Measurements from ENCODE around the gene C11orf54. TPM values are rescaled to one million over a fixed set of nuclear protein-coding genes. Genes with fewer than 3 reads are reported as not detected.
"Not testable (repeated sequence)": the region's sequence is repeated elsewhere in the genome, so short reads cannot be mapped to it uniquely, and the experiment has no call there.

C11orf54 gene
- total RNA-seq, 1 donor from 2014 or later, result 47.5 TPM

DNA sequence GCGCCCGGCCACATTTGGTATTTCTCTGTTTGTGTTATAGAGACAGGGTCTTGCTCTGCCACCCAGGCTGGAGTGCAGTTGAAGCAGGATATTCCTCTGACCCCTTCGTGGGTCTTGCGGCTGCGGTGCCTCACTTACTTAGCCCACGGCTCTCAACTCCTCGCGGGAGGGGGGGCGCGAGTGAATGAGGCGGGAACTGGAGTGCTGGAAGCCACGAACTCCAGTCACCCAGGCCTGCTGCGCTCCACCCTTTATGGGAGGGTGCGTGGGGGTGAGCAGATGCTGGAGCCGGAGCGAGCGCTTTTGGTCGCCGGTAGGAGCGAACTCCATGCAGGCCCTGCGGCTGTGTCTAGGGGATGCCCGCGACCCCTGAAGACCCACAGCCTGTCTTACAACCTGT, 1.8 kb downstream of the C11orf54 start:
- Histone ChIP-seq H3K9ac (ENCODE audit: low read depth in 1 of 3, low read length in 3 of 3) (no peak overlapping the region), H3K27me3 (ENCODE audit: control insufficient read depth in 3 of 3, insufficient read depth in 3 of 3, low read length in 3 of 3) (no peaks in the 10 kb centered on the region), H3K4me3 (ENCODE audit: low read length in 3 of 3) (no peak overlapping the region), H3K9me3 (ENCODE audit: control insufficient read depth in 3 of 3, low read length in 3 of 3) (no peaks in the 10 kb centered on the region), H3K36me3 (ENCODE audit: control insufficient read depth in 3 of 3, insufficient read depth in 3 of 3, low read length in 3 of 3) (peaks cover 6 to 14% (median 13%) of the 10 kb centered on the region in 3 donors), H3K27ac (ENCODE audit: low read depth, low read length) (no peak overlapping the region), H3K4me1 (ENCODE audit: control insufficient read depth in 3 of 3, insufficient read depth in 3 of 3, low read length in 3 of 3) (peaks cover 28 to 36% (median 31%) of the 10 kb centered on the region in 3 donors)

DNA sequence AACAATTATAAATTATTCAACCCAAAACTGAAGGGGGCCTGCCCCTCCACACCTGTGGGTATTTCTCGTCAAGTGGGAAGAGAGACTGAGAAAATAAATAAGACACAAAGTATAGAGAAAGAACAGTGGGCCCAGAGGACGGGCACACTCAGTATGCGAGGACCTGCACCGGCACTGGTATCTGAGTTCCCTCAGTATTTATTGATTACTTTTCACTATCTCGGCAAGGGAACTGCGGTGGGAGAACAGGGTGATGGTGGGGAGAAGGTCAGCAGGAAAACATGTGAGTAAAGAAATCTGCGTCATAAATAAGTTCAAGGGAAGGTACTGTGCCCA, 3.2 kb downstream of the C11orf54 start:
- Histone ChIP-seq H3K4me1 (ENCODE audit: control insufficient read depth in 3 of 3, insufficient read depth in 3 of 3, low read length in 3 of 3) (peaks cover 20 to 25% (median 20%) of the 10 kb centered on the region in 3 donors), H3K9ac (ENCODE audit: low read depth in 1 of 3, low read length in 3 of 3) (no peak overlapping the region), H3K4me3 (ENCODE audit: low read length in 3 of 3) (no peak overlapping the region), H3K9me3 (ENCODE audit: control insufficient read depth in 3 of 3, low read length in 3 of 3) (no peaks in the 10 kb centered on the region), H3K27me3 (ENCODE audit: control insufficient read depth in 3 of 3, insufficient read depth in 3 of 3, low read length in 3 of 3) (no peaks in the 10 kb centered on the region), H3K36me3 (ENCODE audit: control insufficient read depth in 3 of 3, insufficient read depth in 3 of 3, low read length in 3 of 3) (peaks cover 6 to 12% (median 7%) of the 10 kb centered on the region in 3 donors), H3K27ac (ENCODE audit: low read depth, low read length) (peak overlapping the region; percentile 18)

DNA sequence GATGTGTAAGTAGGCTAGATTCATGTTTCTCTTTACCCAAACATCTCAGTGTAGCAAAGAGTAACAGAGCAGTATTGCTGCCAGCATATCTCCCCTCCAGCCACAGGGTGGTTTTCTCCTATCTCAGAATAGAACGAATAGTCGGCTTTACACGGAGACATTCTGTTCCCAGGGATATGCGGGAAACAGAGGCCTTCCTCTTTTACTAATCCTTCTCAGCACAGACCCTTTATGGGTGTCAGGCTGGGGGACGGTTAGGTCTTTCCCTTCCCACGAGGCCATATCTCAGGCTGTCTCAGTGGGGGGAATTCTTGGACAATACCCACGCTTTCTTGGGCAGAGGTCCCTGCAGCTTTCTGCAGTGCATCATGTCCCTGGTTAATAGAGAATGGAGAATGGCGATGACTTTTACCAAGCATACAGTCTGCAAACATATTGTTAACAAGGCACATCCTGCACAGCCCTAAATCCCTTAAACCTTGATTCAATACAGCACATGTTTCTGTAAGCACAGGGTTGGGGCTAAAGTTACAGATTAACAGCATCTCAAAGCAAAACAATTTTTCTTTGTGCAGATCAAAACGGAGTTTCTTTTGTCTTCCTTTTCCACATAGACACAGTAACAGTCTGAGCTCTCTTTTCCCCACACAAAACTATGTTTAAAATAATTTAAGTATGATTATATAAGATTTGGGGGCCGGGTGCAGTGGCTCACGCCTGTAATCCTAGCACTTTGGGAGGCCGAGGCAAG, 3.7 kb downstream of the C11orf54 start:
- H3K4me3 ChIP-seq (ENCODE audit: low read length in 3 of 3); H3K9me3 ChIP-seq (ENCODE audit: control insufficient read depth in 3 of 3, low read length in 3 of 3); H3K27me3 ChIP-seq (ENCODE audit: control insufficient read depth in 3 of 3, insufficient read depth in 3 of 3, low read length in 3 of 3): not testable (repeated sequence)
- H3K9ac ChIP-seq (ENCODE audit: low read depth in 1 of 3, low read length in 3 of 3), result peak overlapping the region in 1 of 3 donors; percentile 41
- H3K4me1 ChIP-seq (ENCODE audit: control insufficient read depth in 3 of 3, insufficient read depth in 3 of 3, low read length in 3 of 3), result peaks cover 14 to 20% (median 15%) of the 10 kb centered on the region in 3 donors
- peaks cover 6 to 15% (median 7%) of the 10 kb centered on the region in 3 donors for H3K36me3 ChIP-seq (ENCODE audit: control insufficient read depth in 3 of 3, insufficient read depth in 3 of 3, low read length in 3 of 3)
- peak overlapping the region; percentile 18 for H3K27ac ChIP-seq (ENCODE audit: low read depth, low read length)

DNA sequence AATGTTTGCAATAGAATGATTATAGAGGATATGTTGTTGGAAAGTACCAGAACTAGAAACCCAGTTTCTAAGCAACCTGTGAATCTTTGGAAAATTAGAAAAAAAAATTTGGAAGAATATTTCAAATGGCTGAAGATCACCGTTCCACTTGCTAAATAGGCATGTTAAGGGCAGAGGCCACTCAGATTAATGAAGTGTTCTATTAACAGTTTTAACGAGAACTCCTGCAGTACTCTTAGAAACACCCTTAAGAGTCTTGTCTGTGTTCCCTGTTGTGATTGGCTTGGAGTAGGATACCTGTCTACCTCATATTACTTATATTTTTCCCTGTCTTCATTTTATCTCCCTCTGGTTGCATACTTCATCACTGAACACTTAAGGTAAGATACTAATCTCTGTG, 4.6 kb downstream of the C11orf54 start:
- Histone ChIP-seq H3K27ac (ENCODE audit: low read depth, low read length) (no peak overlapping the region), H3K4me1 (ENCODE audit: control insufficient read depth in 3 of 3, insufficient read depth in 3 of 3, low read length in 3 of 3) (peaks cover 9 to 19% (median 13%) of the 10 kb centered on the region in 3 donors), H3K36me3 (ENCODE audit: control insufficient read depth in 3 of 3, insufficient read depth in 3 of 3, low read length in 3 of 3) (peaks cover 6 to 15% (median 7%) of the 10 kb centered on the region in 3 donors), H3K27me3 (ENCODE audit: control insufficient read depth in 3 of 3, insufficient read depth in 3 of 3, low read length in 3 of 3) (no peaks in the 10 kb centered on the region), H3K9me3 (ENCODE audit: control insufficient read depth in 3 of 3, low read length in 3 of 3) (no peaks in the 10 kb centered on the region), H3K4me3 (ENCODE audit: low read length in 3 of 3) (no peak overlapping the region), H3K9ac (ENCODE audit: low read depth in 1 of 3, low read length in 3 of 3) (no peak overlapping the region)

DNA sequence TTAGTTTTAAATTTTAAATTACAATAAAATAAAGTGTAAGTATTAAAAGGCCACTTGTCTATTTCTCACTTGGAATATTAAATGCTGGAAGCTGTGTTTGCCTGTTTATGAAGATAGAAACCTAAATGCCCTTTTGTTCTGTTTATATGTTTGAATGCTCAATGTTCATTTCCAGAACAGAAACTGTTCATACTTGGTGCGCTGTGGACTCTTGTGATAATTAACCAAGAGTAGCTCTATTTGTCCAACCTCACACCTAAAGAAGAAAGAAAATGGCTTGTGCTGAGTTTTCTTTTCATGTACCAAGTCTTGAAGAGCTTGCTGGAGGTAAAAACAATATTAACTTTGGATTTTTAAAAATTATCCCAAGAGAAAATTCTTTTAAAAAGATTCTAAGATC, 5.7 kb downstream of the C11orf54 start:
- H3K9me3 ChIP-seq (ENCODE audit: control insufficient read depth in 3 of 3, low read length in 3 of 3), result no peaks in the 10 kb centered on the region
- H3K27me3 ChIP-seq (ENCODE audit: control insufficient read depth in 3 of 3, insufficient read depth in 3 of 3, low read length in 3 of 3), result no peaks in the 10 kb centered on the region
- no peak overlapping the region for H3K9ac ChIP-seq (ENCODE audit: low read depth in 1 of 3, low read length in 3 of 3)
- peaks cover 6 to 15% (median 8%) of the 10 kb centered on the region in 3 donors for H3K36me3 ChIP-seq (ENCODE audit: control insufficient read depth in 3 of 3, insufficient read depth in 3 of 3, low read length in 3 of 3)
- no peak overlapping the region for H3K27ac ChIP-seq (ENCODE audit: low read depth, low read length)
- peaks cover 9 to 19% (median 13%) of the 10 kb centered on the region in 3 donors for H3K4me1 ChIP-seq (ENCODE audit: control insufficient read depth in 3 of 3, insufficient read depth in 3 of 3, low read length in 3 of 3)
- H3K4me3 ChIP-seq (ENCODE audit: low read length in 3 of 3), result no peak overlapping the region

DNA sequence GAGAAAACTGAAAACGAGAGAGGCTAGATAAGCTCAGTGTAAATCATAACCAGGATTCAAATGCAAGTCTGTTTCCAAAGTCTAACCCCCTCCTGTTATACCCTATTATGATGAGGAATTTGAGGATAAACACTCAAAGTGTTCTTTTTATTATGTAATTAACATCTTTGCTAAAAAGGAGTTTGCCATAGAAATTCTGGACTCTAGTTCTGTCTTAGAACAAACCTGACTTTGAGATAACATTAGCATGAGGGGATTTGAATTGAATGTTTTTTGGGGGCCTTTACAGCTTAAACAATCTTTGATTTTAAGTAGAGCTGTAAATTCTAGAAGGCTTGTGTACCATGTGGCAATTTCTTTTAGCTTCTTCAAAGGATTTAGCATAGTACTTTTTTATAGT, 9.5 kb downstream of the C11orf54 start:
- H3K27ac ChIP-seq (ENCODE audit: low read depth, low read length), result no peak overlapping the region

DNA sequence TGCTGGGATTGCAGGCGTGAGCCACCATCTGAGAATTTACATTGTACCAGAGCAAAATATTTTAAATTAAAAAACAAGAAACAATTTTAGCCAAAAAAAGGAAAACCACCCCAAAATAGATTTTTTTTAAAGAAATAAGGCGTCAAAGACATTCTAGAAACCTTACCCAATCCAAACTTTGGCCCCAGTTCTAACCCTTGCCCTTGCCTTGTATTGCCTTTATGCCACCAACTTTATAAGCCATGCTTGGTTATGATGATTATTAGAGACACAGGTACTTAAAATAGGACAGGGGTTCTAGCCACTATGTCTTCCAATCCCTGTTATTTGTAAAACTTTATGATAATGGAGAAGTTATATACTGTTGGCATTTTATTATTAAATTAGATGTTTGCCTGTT, 11.8 kb downstream of the C11orf54 start:
- Histone ChIP-seq H3K27me3 (ENCODE audit: control insufficient read depth in 3 of 3, insufficient read depth in 3 of 3, low read length in 3 of 3) (no peaks in the 10 kb centered on the region), H3K9ac (ENCODE audit: low read depth in 1 of 3, low read length in 3 of 3) (no peak overlapping the region), H3K36me3 (ENCODE audit: control insufficient read depth in 3 of 3, insufficient read depth in 3 of 3, low read length in 3 of 3) (peaks cover 25 to 47% (median 43%) of the 10 kb centered on the region in 3 donors), H3K4me3 (ENCODE audit: low read length in 3 of 3) (no peak overlapping the region), H3K4me1 (ENCODE audit: control insufficient read depth in 3 of 3, insufficient read depth in 3 of 3, low read length in 3 of 3) (no peaks in the 10 kb centered on the region), H3K27ac (ENCODE audit: low read depth, low read length) (no peak overlapping the region), H3K9me3 (ENCODE audit: control insufficient read depth in 3 of 3, low read length in 3 of 3) (no peaks in the 10 kb centered on the region)

More for the DNA sequence above, 9.5 kb downstream of the C11orf54 start:
- Histone ChIP-seq H3K4me1 (ENCODE audit: control insufficient read depth in 3 of 3, insufficient read depth in 3 of 3, low read length in 3 of 3) (no peaks in the 10 kb centered on the region), H3K36me3 (ENCODE audit: control insufficient read depth in 3 of 3, insufficient read depth in 3 of 3, low read length in 3 of 3) (peaks cover 10 to 26% (median 23%) of the 10 kb centered on the region in 3 donors), H3K4me3 (ENCODE audit: low read length in 3 of 3) (no peak overlapping the region), H3K9me3 (ENCODE audit: control insufficient read depth in 3 of 3, low read length in 3 of 3) (no peaks in the 10 kb centered on the region), H3K27me3 (ENCODE audit: control insufficient read depth in 3 of 3, insufficient read depth in 3 of 3, low read length in 3 of 3) (no peaks in the 10 kb centered on the region), H3K9ac (ENCODE audit: low read depth in 1 of 3, low read length in 3 of 3) (no peak overlapping the region)

DNA sequence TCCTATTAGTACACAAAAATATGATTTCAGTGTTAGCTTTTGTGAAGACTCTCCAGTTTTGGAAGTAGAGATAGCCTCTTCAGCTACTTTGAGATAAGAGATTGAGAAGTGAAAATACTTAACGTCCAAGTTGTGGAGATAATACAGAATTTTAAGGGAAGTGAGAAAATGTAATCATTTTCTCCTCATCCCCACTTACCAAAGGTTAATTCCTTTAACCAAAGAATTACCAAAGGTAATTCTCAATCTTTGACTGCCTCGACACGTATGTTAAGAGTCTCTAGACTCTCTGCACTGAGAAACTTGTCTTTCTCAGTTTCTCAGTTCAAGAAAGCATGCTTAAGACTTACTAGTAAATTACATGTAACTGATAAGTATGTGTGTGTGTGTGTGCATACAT, 15.3 kb downstream of the C11orf54 start:
- Histone ChIP-seq H3K27me3 (ENCODE audit: control insufficient read depth in 3 of 3, insufficient read depth in 3 of 3, low read length in 3 of 3) (no peaks in the 10 kb centered on the region), H3K9ac (ENCODE audit: low read depth in 1 of 3, low read length in 3 of 3) (no peak overlapping the region), H3K27ac (ENCODE audit: low read depth, low read length) (no peak overlapping the region), H3K9me3 (ENCODE audit: control insufficient read depth in 3 of 3, low read length in 3 of 3) (no peaks in the 10 kb centered on the region), H3K4me3 (ENCODE audit: low read length in 3 of 3) (no peak overlapping the region), H3K4me1 (ENCODE audit: control insufficient read depth in 3 of 3, insufficient read depth in 3 of 3, low read length in 3 of 3) (no peaks in the 10 kb centered on the region), H3K36me3 (ENCODE audit: control insufficient read depth in 3 of 3, insufficient read depth in 3 of 3, low read length in 3 of 3) (peaks cover 47 to 70% (median 56%) of the 10 kb centered on the region in 3 donors)

DNA sequence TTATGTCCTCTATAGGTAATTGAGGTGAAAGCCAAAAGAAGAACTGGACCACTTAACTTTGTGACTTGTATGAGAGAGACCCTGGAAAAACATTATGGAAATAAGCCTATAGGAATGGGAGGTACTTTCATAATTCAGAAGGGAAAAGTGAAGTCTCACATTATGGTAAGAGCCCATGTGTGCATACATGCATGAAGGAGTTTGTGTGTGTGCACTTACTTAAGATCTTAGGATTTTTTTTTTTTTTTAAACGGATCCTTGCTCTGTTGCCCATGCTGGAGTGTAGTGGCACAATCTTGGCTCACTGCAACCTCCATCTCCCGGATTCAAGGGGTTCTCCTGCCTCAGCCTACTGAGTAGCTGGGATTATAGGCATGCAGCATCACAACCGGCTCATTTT, 15.8 kb downstream of the C11orf54 start:
- H3K27me3 ChIP-seq (ENCODE audit: control insufficient read depth in 3 of 3, insufficient read depth in 3 of 3, low read length in 3 of 3), result no peaks in the 10 kb centered on the region
- no peak overlapping the region for H3K9ac ChIP-seq (ENCODE audit: low read depth in 1 of 3, low read length in 3 of 3)
- H3K4me1 ChIP-seq (ENCODE audit: control insufficient read depth in 3 of 3, insufficient read depth in 3 of 3, low read length in 3 of 3), result no peaks in the 10 kb centered on the region
- no peak overlapping the region for H3K4me3 ChIP-seq (ENCODE audit: low read length in 3 of 3)
- H3K36me3 ChIP-seq (ENCODE audit: control insufficient read depth in 3 of 3, insufficient read depth in 3 of 3, low read length in 3 of 3), result peaks cover 46 to 73% (median 53%) of the 10 kb centered on the region in 3 donors
- H3K27ac ChIP-seq (ENCODE audit: low read depth, low read length), result no peak overlapping the region
- H3K9me3 ChIP-seq (ENCODE audit: control insufficient read depth in 3 of 3, low read length in 3 of 3), result no peaks in the 10 kb centered on the region

DNA sequence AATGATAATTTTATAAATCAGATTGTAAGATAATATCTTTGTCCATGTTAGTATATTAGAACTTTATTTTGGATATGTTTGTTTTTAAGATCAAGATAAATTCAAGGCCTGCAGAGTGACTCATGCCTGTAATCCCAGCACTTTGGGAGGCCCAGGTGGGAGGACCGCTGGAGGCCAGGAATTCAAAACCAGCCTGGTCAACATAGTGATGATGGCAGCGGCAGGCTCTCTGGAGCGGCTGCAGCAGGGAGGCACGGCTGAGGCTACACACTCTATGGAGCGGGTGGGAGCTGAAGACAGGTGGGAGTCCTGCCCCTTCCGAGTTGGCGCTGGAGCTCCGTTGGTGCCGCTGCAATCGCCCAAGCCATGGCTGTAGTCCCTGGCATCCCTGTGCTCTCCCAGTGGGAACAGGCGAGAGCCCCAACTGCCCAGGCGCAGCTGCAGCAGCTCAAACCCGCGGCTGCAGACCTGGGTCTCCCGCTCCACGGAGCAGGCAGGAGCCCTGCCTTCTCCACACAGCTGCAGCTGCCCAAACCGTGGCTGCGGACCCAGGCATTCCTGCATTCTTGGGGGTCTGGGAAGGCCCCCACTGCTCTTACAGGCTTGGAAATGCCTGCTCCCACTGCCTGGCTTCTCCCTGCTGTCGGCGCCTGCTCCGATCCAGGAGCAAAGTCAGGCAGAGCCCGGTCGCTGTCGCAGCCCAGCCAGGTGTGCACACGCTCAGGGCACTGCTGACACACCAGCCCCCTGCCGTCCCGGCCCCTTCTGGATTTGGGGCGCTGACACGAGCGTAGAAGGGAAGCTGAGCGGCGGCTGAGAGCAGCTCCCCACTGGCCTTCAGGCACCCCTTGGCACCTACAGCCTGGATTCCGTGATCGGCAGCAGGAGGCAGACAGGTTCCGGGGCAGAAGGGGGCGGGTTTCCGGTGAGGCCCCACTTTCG, 16.7 kb downstream of the C11orf54 start:
- Histone ChIP-seq H3K9me3 (ENCODE audit: control insufficient read depth in 3 of 3, low read length in 3 of 3) (no peaks in the 10 kb centered on the region), H3K9ac (ENCODE audit: low read depth in 1 of 3, low read length in 3 of 3) (no peak overlapping the region), H3K27me3 (ENCODE audit: control insufficient read depth in 3 of 3, insufficient read depth in 3 of 3, low read length in 3 of 3) (no peaks in the 10 kb centered on the region), H3K4me1 (ENCODE audit: control insufficient read depth in 3 of 3, insufficient read depth in 3 of 3, low read length in 3 of 3) (no peaks in the 10 kb centered on the region), H3K36me3 (ENCODE audit: control insufficient read depth in 3 of 3, insufficient read depth in 3 of 3, low read length in 3 of 3) (peaks cover 47 to 80% (median 55%) of the 10 kb centered on the region in 3 donors), H3K4me3 (ENCODE audit: low read length in 3 of 3) (no peak overlapping the region), H3K27ac (ENCODE audit: low read depth, low read length) (no peak overlapping the region)
